Fibroblast of lung (primary cell): ENCODE results near the gene AKR1C2. TPM values are rescaled to one million over a fixed set of nuclear protein-coding genes. Genes with fewer than 3 reads are reported as not detected.

ENCODE experiments used
- DNase-seq, 2 donors: peaks; one replicate each; pipeline versions ENCODE4 v3.0.0 to v3.0.0-alpha.2; 2010; ENCODE audit warnings: low read depth in 2 of 2
- H2AFZ ChIP-seq: 2 replicates; pipeline ENCODE4 v1.5.1; 2012; ENCODE audit warnings: low read length, control low read depth, inconsistent platforms
- H3K27ac ChIP-seq: 2 replicates; pipeline ENCODE4 v1.5.1; 2011; ENCODE audit warnings: low read length, control low read depth; ENCODE audit not compliant: insufficient read depth
- H3K27me3 ChIP-seq: 2 replicates; pipeline ENCODE4 v1.5.1; 2011; ENCODE audit warnings: mild to moderate bottlenecking, low read length; ENCODE audit not compliant: control insufficient read depth, insufficient read depth
- H3K36me3 ChIP-seq: 2 replicates; pipeline ENCODE4 v1.5.1; 2011; ENCODE audit warnings: low read length; ENCODE audit not compliant: control insufficient read depth, insufficient read depth
- H3K4me1 ChIP-seq: 2 replicates; pipeline ENCODE4 v1.5.1; 2011; ENCODE audit warnings: low read length; ENCODE audit not compliant: control insufficient read depth, insufficient read depth; ENCODE audit errors: extremely low read depth
- H3K4me2 ChIP-seq: 2 replicates; pipeline ENCODE4 v1.5.1; 2011; ENCODE audit warnings: low read length, control low read depth; ENCODE audit not compliant: insufficient read depth; ENCODE audit errors: extremely low read depth
- H3K4me3 ChIP-seq, 4 experiments: fragments of 200-600 bp in 1 of 4; sonication (generic) in 1 of 4; replicated peaks in 1 of 4; 2 replicates each; pipeline ENCODE4 v1.5.1; 2011 to 2016; ENCODE audit warnings: low read length in 4 of 4, low read depth in 3 of 4, mild to moderate bottlenecking in 3 of 4, control low read depth in 2 of 4, inconsistent platforms in 1 of 4, mixed read lengths in 1 of 4; ENCODE audit not compliant: insufficient read depth in 1 of 4; ENCODE audit errors: control extremely low read depth in 1 of 4
- H3K79me2 ChIP-seq: 2 replicates; pipeline ENCODE4 v1.5.1; 2012; ENCODE audit warnings: mild to moderate bottlenecking, low read length, inconsistent platforms; ENCODE audit not compliant: control insufficient read depth, insufficient read depth
- H3K9ac ChIP-seq: 2 replicates; pipeline ENCODE4 v1.5.1; 2011; ENCODE audit warnings: mild to moderate bottlenecking, low read length, control low read depth; ENCODE audit not compliant: insufficient read depth
- H3K9me3 ChIP-seq: 2 replicates; pipeline ENCODE4 v1.5.1; 2012; ENCODE audit warnings: low read depth, low read length; ENCODE audit not compliant: control insufficient read depth, insufficient read depth
- H4K20me1 ChIP-seq: 2 replicates; pipeline ENCODE4 v1.5.1; 2011; ENCODE audit warnings: low read length; ENCODE audit not compliant: control insufficient read depth, insufficient read depth; ENCODE audit errors: extremely low read depth
- EZH2 ChIP-seq: IDR thresholded peaks from 2 replicates; pipeline ENCODE4 v1.5.1; 2012; ENCODE audit warnings: low read length, control low read depth, mild to moderate bottlenecking; ENCODE audit errors: missing control alignments
- polyA plus RNA-seq, 2 donors: library from polyadenylated mRNA; depleted of rRNA in 1 of 2; stranded (reverse) in 1 of 2; unstranded in 1 of 2; fragments of >200 nt; gene quantifications; 2 replicates each; pipeline ENCODE4 v1.2.1, GENCODE V29; 2011 to 2012; ENCODE audit warnings: missing spikeins in 1 of 2
- total RNA-seq: library from RNA; depleted of rRNA; stranded (reverse); fragments of >200 nt; gene quantifications from 2 replicates; pipeline ENCODE4 v1.2.1, GENCODE V29; 2014
- TF ChIP-seq, protein P1 (sequence below), 2 donors: IDR thresholded peaks in 1 of 2; conservative IDR thresholded peaks in 1 of 2; 1 replicate in 1 of 2; 2 replicates in 1 of 2; pipeline ENCODE4 v1.5.1; 2011 to 2012; ENCODE audit warnings: low read length in 2 of 2, control low read depth in 1 of 2, inconsistent platforms in 1 of 2, low read depth in 1 of 2, mild to moderate bottlenecking in 1 of 2

AKR1C2 gene
- total and polyA plus RNA-seq, 2 donors (not counting 1 experiment from before 2014, with no cell fraction given), result 10.6 to 14.6 TPM

DNA sequence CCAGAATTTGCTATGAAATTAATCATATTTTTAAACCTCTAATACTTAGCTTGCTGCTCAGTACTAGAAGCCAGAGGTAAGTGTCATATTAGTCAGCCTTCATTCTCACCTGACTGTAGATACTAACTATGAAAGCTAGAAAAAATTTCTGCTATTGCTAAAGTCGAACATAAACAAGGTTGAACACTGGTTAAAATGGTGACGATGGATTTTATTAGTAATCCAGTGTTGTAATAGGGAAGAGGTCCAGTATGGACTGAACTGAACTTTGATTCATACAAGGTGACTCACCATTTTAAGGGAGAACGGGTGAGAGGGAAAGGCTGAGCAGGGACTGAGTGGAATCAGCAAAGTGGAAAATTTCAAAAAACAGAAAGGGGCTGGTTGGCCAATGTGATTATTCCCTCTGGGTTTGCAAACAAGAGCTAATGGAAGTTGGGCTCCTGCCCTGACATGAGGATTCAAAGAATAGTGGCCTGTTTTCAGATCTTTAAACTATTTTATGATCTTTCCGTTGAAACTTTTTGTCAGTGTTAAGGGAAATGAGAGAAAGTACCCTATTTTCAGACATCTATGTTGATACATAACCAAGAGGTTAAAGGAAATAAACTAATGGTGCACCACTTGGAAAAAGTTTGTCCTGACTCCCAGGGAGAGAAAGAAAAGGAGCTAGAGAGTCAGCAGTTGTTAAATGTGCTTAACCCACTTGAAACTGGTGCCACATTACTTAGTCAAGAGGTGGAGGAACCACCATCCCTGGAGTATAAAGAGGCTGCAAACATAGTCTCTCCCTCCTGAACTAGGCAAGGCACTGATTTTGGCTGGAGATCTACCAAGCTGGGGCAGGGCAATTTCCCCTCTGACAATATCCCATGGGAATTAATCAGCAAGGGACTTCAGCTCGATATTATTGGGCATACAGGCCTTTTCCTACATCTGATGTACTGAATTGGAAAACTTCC lies 55.7 kb downstream of the AKR1C2 start:
- no peaks in the 10 kb centered on the region for H3K9me3 ChIP-seq
- H3K4me2 ChIP-seq, result peak overlapping the region; percentile 76
- H3K4me1 ChIP-seq, result peaks cover 22% of the 10 kb centered on the region
- DNase-seq, result peak; percentile 88 to 98
- H3K9ac ChIP-seq, result no peak overlapping the region
- H3K79me2 ChIP-seq, result no peaks in the 10 kb centered on the region
- TF ChIP-seq EZH2, result no peak
- TF ChIP-seq, protein P1, sequence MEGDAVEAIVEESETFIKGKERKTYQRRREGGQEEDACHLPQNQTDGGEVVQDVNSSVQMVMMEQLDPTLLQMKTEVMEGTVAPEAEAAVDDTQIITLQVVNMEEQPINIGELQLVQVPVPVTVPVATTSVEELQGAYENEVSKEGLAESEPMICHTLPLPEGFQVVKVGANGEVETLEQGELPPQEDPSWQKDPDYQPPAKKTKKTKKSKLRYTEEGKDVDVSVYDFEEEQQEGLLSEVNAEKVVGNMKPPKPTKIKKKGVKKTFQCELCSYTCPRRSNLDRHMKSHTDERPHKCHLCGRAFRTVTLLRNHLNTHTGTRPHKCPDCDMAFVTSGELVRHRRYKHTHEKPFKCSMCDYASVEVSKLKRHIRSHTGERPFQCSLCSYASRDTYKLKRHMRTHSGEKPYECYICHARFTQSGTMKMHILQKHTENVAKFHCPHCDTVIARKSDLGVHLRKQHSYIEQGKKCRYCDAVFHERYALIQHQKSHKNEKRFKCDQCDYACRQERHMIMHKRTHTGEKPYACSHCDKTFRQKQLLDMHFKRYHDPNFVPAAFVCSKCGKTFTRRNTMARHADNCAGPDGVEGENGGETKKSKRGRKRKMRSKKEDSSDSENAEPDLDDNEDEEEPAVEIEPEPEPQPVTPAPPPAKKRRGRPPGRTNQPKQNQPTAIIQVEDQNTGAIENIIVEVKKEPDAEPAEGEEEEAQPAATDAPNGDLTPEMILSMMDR (conservative IDR thresholded peaks at IDR 0.05 in 1 of 2, IDR thresholded peaks at IDR 0.05 in 1 of 2; ENCODE audit: low read depth in 1 of 2, low read length in 2 of 2), result no peak
- peak overlapping the region; percentile 61 for H2AFZ ChIP-seq
- H3K36me3 ChIP-seq, result no peaks in the 10 kb centered on the region
- H3K27ac ChIP-seq, result peak overlapping the region; percentile 67
- peak overlapping the region in 2 of 4 experiments; percentile 11 to 16 for H3K4me3 ChIP-seq
- no peaks in the 10 kb centered on the region for H4K20me1 ChIP-seq
- no peaks in the 10 kb centered on the region for H3K27me3 ChIP-seq

DNA sequence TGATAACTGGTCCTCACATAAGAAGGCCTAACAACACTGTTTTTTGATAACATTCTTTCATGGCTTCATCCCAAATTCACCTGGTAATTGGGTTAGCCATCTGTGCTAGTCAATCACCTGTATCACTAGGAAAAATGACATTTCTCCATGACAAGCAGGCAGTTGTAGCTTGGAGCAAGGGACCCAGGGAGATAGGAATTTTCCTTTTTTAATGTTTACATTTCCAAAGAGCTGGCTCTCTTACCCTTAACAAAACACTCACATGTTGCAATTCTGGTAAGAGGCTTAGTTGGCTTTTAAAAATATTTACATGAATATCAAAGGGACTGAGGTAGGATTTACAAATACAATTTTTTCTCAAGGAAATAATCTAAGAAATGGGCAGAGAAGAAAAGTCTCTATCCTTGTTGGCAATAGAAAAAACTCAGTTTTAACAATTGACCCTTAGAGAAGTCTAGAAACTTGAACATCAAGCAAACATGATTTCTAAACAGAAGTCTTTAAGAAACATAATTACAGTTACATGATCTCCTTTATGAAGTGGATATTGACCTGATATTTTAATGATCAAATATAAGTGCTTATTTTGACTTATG lies 56.5 kb downstream of the AKR1C2 start:
- no peaks in the 10 kb centered on the region for H3K27me3 ChIP-seq
- no peak overlapping the region for H3K9ac ChIP-seq
- H3K4me1 ChIP-seq, result peaks cover 24% of the 10 kb centered on the region
- H4K20me1 ChIP-seq, result no peaks in the 10 kb centered on the region
- no peak for TF ChIP-seq EZH2
- TF ChIP-seq, protein P1 (conservative IDR thresholded peaks at IDR 0.05 in 1 of 2, IDR thresholded peaks at IDR 0.05 in 1 of 2; ENCODE audit: low read depth in 1 of 2, low read length in 2 of 2), result no peak
- H3K9me3 ChIP-seq, result no peaks in the 10 kb centered on the region
- peak; percentile 15 to 82 for DNase-seq
- peak overlapping the region; percentile 67 for H3K27ac ChIP-seq
- peak overlapping the region in 2 of 4 experiments; percentile 11 to 16 for H3K4me3 ChIP-seq
- H3K79me2 ChIP-seq, result no peaks in the 10 kb centered on the region
- H2AFZ ChIP-seq, result no peak overlapping the region
- no peaks in the 10 kb centered on the region for H3K36me3 ChIP-seq
- H3K4me2 ChIP-seq, result peak overlapping the region; percentile 76
